Mucosa of descending colon (tissue), 3 donors: Measurements from ENCODE around the gene CDC42BPB. TPM values are rescaled to one million over a fixed set of nuclear protein-coding genes. Genes with fewer than 3 reads are reported as not detected.
"Not testable (repeated sequence)": the region's sequence is repeated elsewhere in the genome, so short reads cannot be mapped to it uniquely, and the experiment has no call there.

Experiments
- ATAC-seq: fragments of 200-7000 bp; cut with Tn5 transposase; one replicate; pipeline ENCODE4 v1.9.1; 2020; ENCODE audit warnings: mild to moderate bottlenecking, moderate library complexity
- DNase-seq, 3 donors: peaks; one replicate each; pipeline ENCODE4 v3.0.0-alpha.2; 2020
- H3K36me3 ChIP-seq: fragments of 200-600 bp; one replicate; pipeline ENCODE4 v1.8.0; 2021; ENCODE audit warnings: low read depth, mild to moderate bottlenecking
- H3K4me1 ChIP-seq: fragments of 200-600 bp; one replicate; pipeline ENCODE4 v1.8.0; 2021; ENCODE audit warnings: low read depth, mild to moderate bottlenecking
- H3K4me3 ChIP-seq: fragments of 200-600 bp; one replicate; pipeline ENCODE4 v1.8.0; 2021; ENCODE audit warnings: mild to moderate bottlenecking
- H3K9me3 ChIP-seq: fragments of 200-600 bp; one replicate; pipeline ENCODE4 v1.8.0; 2021; ENCODE audit warnings: mild to moderate bottlenecking
- intact Hi-C, 2 donors: fragments of 100-400 bp; cut with DNase I in 1 of 2; cut with micrococcal nuclease in 1 of 2; formaldehyde crosslinking; loops; one replicate each; pipeline versions ENCODE4 v1.11.0 to v1.11.1; 2022; cut with DNase I, micrococcal nuclease
- total RNA-seq, 3 donors: library from RNA; stranded (reverse); fragmentation: NEBNext Ultra II Directional in 2 of 3; extraction: Animal tissue kit (Norgen Biotek cat#: 25700) in 2 of 3; gene quantifications; one replicate each; pipeline versions ENCODE4 v1.2.1 to v1.2.4, GENCODE V29; 2021 to 2023
- TF ChIP-seq, protein P1 (sequence below): fragments of 200-600 bp; IDR thresholded peaks from one replicate; pipeline ENCODE4 v1.8.0; 2022; ENCODE audit warnings: antibody characterized with exemption, mild to moderate bottlenecking
- donor health status: DM: no; HTN: no; CAD: no; lungs with moderate emphysema.
- donor health status: DM: no; HTN: no; CAD: no.
- donor health status: DM: no; HTN: yes; CAD: no.

Gene CDC42BPB
- total RNA-seq, 3 donors from 2014 or later, result 77.6 to 106 (median 84.4) TPM

DNA sequence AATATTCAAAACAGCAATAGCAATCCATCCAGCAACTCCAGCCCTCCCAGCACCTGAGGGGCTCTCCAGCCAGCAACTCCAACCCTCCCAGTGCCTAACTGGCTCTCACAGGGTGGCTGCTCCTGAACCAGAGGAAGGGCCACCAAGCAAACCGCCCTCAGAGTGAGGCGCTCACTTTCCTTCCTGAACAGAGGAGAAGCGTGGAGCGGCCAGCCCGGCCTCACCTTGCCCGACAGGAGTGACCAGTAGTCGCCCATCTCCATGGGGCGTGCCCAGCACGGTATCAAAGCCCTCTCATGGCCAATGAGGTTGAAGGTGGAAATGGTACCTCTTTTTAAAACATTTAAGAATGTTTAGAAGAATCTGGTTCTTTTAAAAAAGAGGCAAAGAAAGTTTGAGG lies 27.4 kb downstream of the CDC42BPB start:
- peaks cover 61% of the 10 kb centered on the region for H3K4me1 ChIP-seq
- TF ChIP-seq, protein P1, sequence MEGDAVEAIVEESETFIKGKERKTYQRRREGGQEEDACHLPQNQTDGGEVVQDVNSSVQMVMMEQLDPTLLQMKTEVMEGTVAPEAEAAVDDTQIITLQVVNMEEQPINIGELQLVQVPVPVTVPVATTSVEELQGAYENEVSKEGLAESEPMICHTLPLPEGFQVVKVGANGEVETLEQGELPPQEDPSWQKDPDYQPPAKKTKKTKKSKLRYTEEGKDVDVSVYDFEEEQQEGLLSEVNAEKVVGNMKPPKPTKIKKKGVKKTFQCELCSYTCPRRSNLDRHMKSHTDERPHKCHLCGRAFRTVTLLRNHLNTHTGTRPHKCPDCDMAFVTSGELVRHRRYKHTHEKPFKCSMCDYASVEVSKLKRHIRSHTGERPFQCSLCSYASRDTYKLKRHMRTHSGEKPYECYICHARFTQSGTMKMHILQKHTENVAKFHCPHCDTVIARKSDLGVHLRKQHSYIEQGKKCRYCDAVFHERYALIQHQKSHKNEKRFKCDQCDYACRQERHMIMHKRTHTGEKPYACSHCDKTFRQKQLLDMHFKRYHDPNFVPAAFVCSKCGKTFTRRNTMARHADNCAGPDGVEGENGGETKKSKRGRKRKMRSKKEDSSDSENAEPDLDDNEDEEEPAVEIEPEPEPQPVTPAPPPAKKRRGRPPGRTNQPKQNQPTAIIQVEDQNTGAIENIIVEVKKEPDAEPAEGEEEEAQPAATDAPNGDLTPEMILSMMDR, result no peak
- H3K9me3 ChIP-seq, result no peaks in the 10 kb centered on the region
- H3K4me3 ChIP-seq, result no peak overlapping the region
- DNase-seq, result no peak
- no peak for ATAC-seq
- H3K36me3 ChIP-seq, result no peaks in the 10 kb centered on the region
- intact Hi-C loops, result no loop called here

GRCh38 chr14:103028772-103029171 lies 28.6 kb downstream of the CDC42BPB start:
- no peak for ATAC-seq
- peaks cover 54% of the 10 kb centered on the region for H3K4me1 ChIP-seq

DNA sequence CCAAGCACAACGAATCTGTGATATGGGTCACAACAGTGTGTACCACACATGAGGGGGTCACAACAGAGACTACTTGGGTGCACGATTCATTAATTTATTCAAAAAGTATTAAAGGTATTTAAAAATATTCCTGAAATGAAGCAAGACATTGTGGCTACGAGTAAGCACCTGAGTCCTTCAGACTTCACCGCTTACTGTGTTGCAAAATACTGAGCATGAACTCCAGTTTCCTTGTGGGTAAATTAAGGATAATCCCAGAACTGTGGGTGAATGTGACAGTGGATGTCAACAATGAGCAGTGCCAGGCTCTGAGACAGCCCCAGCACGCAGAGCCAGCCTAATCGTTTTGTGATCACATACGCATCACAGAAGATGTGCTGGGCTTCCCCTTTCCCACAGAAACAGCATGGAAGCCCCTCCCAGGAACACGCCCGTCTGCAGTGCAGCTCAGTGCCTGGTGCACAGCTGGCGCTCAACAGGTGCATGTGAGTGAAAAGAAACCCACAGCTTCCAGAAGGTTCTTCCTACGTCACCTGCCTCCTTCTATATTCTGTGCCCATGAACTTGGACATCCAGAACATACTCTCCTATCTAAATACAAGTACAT lies 29.1 kb downstream of the CDC42BPB start:
- Histone ChIP-seq H3K4me1 (peaks cover 49% of the 10 kb centered on the region), H3K4me3 (no peak overlapping the region), H3K9me3 (no peaks in the 10 kb centered on the region), H3K36me3 (no peaks in the 10 kb centered on the region)
- ATAC-seq (peak; percentile 59), DNase-seq (peak; percentile 56 to 70 (median 66))
- intact Hi-C loops, result no loop called here
- TF ChIP-seq, protein P1, result no peak

More at GRCh38 chr14:103028772-103029171, 28.6 kb downstream of the CDC42BPB start:
- Histone ChIP-seq H3K9me3 (no peaks in the 10 kb centered on the region), H3K4me3 (no peak overlapping the region), H3K36me3 (no peaks in the 10 kb centered on the region)
- intact Hi-C loops, result no loop called here
- TF ChIP-seq, protein P1, result no peak
- no peak for DNase-seq

DNA sequence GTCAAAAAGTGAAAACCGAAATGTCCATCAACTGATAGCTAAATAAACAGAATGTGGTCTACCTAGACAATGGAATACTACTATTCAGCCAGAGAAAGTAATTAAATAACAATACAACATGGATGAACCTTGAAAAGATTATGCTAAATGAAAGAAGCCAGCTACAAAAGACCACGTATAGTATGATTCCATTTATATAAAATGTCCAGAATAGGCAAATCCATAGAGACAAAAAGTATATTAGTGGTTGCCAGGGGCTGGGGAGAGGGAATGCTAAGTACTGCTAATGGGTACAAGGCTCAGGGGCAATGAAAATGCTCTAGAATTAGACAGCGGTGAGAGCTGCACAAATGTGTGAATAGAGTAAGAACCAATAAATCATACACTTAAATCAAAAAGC lies 29.9 kb downstream of the CDC42BPB start:
- ATAC-seq (no peak), DNase-seq (no peak)
- H3K4me1 ChIP-seq, result peaks cover 43% of the 10 kb centered on the region
- H3K4me3 ChIP-seq, result no peak overlapping the region
- intact Hi-C loops, result no loop called here
- no peaks in the 10 kb centered on the region for H3K9me3 ChIP-seq
- no peaks in the 10 kb centered on the region for H3K36me3 ChIP-seq
- TF ChIP-seq, protein P1, result no peak

DNA sequence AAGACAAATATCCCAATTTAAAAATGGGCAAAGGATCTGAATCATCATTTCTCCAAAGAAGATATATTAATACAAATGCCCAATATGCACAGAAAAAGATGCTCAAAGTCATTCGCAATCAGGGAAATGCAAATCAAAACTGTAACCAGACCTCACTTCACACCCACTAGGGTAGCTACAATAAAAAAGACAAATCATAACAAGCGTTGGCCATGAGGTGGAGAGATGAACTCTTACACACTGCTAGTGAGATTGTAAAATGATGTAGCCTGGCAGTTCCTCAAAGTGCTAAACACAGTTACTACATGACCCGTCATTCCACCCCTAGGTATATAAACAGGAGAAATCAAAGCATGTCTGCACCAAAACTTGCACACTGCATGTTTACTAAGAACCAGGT lies 30.4 kb downstream of the CDC42BPB start:
- intact Hi-C loops, result no loop called here
- Histone ChIP-seq H3K9me3 (no peaks in the 10 kb centered on the region), H3K36me3 (no peaks in the 10 kb centered on the region), H3K4me1 (peaks cover 38% of the 10 kb centered on the region), H3K4me3 (no peak overlapping the region)
- DNase-seq (peak in 1 of 3 donors; percentile 55), ATAC-seq (peak; percentile 88)
- TF ChIP-seq, protein P1, result no peak

- DNase-seq, H3K36me3 ChIP-seq, H3K9me3 ChIP-seq, intact Hi-C loops, ATAC-seq, H3K4me3 ChIP-seq: not testable (repeated sequence)
- peaks cover 34% of the 10 kb centered on the region for H3K4me1 ChIP-seq
Observed at GRCh38 chr14:103026196-103026595, 31.2 kb downstream of the CDC42BPB start.
